OCI-LY7 (cell line): ENCODE results near the gene CPEB1. TPM values are rescaled to one million over a fixed set of nuclear protein-coding genes. Genes with fewer than 3 reads are reported as not detected.

Experiments used
- BruUV-seq: library from RNA; stranded (reverse); fragments of 400-500 nt; replicated peaks from 2 replicates; lab custom pipeline; 2021; lab: Mats Ljungman, UMichigan
- CTCF ChIA-PET: fragments of 300-600 bp; sonication (Branson Sonifier 250); formaldehyde crosslinking; loops from one replicate; lab custom pipeline; 2022; ENCODE audit warnings: antibody characterized with exemption; ENCODE audit not compliant: unreplicated experiment; lab: Charles Lee
- POLR2A ChIA-PET: fragments of 300-600 bp; sonication (Branson Sonifier 250); formaldehyde crosslinking; loops from one replicate; lab custom pipeline; 2022; ENCODE audit warnings: antibody characterized with exemption; lab: Charles Lee
- DNase-seq: peaks from one replicate; pipeline ENCODE4 v3.0.0-alpha.2; 2015; ENCODE audit warnings: low spot score
- H2AFZ ChIP-seq: fragments of 200-600 bp; sonication (generic), shearing (Covaris generic); 2 replicates; pipeline ENCODE4 v1.6.1; 2014; ENCODE audit warnings: mild to moderate bottlenecking, antibody characterized with exemption, low read length, moderate library complexity
- H3K27ac ChIP-seq: fragments of 200-600 bp; sonication (generic); 2 replicates; pipeline ENCODE4 v1.5.1; 2014; ENCODE audit warnings: mixed run types, low read depth, mild to moderate bottlenecking, moderate library complexity, low read length, inconsistent platforms; ENCODE audit not compliant: poor library complexity, severe bottlenecking
- H3K36me3 ChIP-seq: fragments of 200-600 bp; sonication (generic); 2 replicates; pipeline ENCODE4 v1.6.1; 2014; ENCODE audit warnings: mild to moderate bottlenecking, antibody characterized with exemption, low read length, moderate library complexity, mixed read lengths; ENCODE audit not compliant: insufficient read depth
- H3K4me1 ChIP-seq: fragments of 200-600 bp; sonication (generic); 2 replicates; pipeline ENCODE4 v1.5.1; 2014; ENCODE audit warnings: mild to moderate bottlenecking, low read length; ENCODE audit not compliant: insufficient read depth, poor library complexity, severe bottlenecking
- H3K4me2 ChIP-seq: fragments of 200-600 bp; sonication (generic); 2 replicates; pipeline ENCODE4 v1.6.1; 2014; ENCODE audit warnings: mild to moderate bottlenecking, low read length
- H3K4me3 ChIP-seq: fragments of 200-600 bp; sonication (generic); 2 replicates; pipeline ENCODE4 v1.5.1; 2014; ENCODE audit warnings: mild to moderate bottlenecking, low read depth, low read length; ENCODE audit not compliant: poor library complexity, severe bottlenecking
- H3K79me2 ChIP-seq: fragments of 200-600 bp; sonication (generic); 2 replicates; pipeline ENCODE4 v1.6.1; 2016; ENCODE audit warnings: low read depth, mild to moderate bottlenecking, low read length, moderate library complexity, mixed read lengths; ENCODE audit not compliant: insufficient read depth
- H3K9me2 ChIP-seq: fragments of 200-600 bp; sonication (generic); 2 replicates; pipeline ENCODE4 v1.6.1; 2016; ENCODE audit warnings: mild to moderate bottlenecking, low read length, mixed read lengths; ENCODE audit not compliant: insufficient read depth
- H3K9me3 ChIP-seq: fragments of 200-600 bp; sonication (generic); 2 replicates; pipeline ENCODE4 v1.6.1; 2014; ENCODE audit warnings: mild to moderate bottlenecking, mixed run types, low read length, mixed read lengths
- H4K20me1 ChIP-seq: fragments of 200-600 bp; sonication (generic); 2 replicates; pipeline ENCODE4 v1.6.1; 2014; ENCODE audit warnings: mild to moderate bottlenecking, antibody characterized with exemption, low read length, moderate library complexity, mixed read lengths; ENCODE audit not compliant: insufficient read depth
- EZH2phosphoT487 ChIP-seq: fragments of 200-600 bp; sonication (generic); IDR thresholded peaks from 2 replicates; pipeline ENCODE4 v1.6.1; 2018; ENCODE audit warnings: low read depth, borderline replicate concordance, mild to moderate bottlenecking, mixed run types, antibody characterized with exemption, low read length, moderate library complexity, mixed read lengths
- intact Hi-C: fragments of 100-400 bp; cut with micrococcal nuclease; formaldehyde crosslinking; loops from one replicate; pipeline ENCODE4 v1.10.0; 2022; ENCODE audit not compliant: unreplicated experiment
- total RNA-seq, 2 experiments: library from RNA; depleted of rRNA in 1 of 2; stranded (reverse); fragments of >200 nt in 1 of 2; shearing (Covaris generic) in 1 of 2; gene quantifications; 2 replicates each; pipeline ENCODE4 v1.2.3, GENCODE V29; 2014 to 2022
- TF ChIP-seq, protein P1 (sequence below): fragments of 200-600 bp; sonication (generic); conservative IDR thresholded peaks from 2 replicates; pipeline ENCODE4 v1.5.1; 2014; ENCODE audit warnings: mild to moderate bottlenecking, antibody characterized with exemption, low read length, moderate library complexity, mixed read lengths

Gene CPEB1
- total RNA-seq, 2 experiments from 2014 or later = not detected

- no peak for TF ChIP-seq EZH2phosphoT487
- TF ChIP-seq, protein P1, sequence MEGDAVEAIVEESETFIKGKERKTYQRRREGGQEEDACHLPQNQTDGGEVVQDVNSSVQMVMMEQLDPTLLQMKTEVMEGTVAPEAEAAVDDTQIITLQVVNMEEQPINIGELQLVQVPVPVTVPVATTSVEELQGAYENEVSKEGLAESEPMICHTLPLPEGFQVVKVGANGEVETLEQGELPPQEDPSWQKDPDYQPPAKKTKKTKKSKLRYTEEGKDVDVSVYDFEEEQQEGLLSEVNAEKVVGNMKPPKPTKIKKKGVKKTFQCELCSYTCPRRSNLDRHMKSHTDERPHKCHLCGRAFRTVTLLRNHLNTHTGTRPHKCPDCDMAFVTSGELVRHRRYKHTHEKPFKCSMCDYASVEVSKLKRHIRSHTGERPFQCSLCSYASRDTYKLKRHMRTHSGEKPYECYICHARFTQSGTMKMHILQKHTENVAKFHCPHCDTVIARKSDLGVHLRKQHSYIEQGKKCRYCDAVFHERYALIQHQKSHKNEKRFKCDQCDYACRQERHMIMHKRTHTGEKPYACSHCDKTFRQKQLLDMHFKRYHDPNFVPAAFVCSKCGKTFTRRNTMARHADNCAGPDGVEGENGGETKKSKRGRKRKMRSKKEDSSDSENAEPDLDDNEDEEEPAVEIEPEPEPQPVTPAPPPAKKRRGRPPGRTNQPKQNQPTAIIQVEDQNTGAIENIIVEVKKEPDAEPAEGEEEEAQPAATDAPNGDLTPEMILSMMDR = no peak
- Histone ChIP-seq H2AFZ (no peak overlapping the region), H3K9me2 (no peaks in the 10 kb centered on the region), H4K20me1 (no peaks in the 10 kb centered on the region), H3K36me3 (no peaks in the 10 kb centered on the region), H3K4me2 (no peak overlapping the region), H3K4me1 (no peaks in the 10 kb centered on the region), H3K79me2 (no peaks in the 10 kb centered on the region), H3K27ac (no peak overlapping the region), H3K9me3 (no peaks in the 10 kb centered on the region), H3K4me3 (no peak overlapping the region)
- intact Hi-C loops = no loop called here
- ChIA-PET POLR2A (no interaction called here), CTCF (no interaction called here)
- DNase-seq = no peak
- no TSS peak for BruUV-seq
Observed at GRCh38 chr15:82595203-82595602, 52.0 kb downstream of the CPEB1 start.

DNA sequence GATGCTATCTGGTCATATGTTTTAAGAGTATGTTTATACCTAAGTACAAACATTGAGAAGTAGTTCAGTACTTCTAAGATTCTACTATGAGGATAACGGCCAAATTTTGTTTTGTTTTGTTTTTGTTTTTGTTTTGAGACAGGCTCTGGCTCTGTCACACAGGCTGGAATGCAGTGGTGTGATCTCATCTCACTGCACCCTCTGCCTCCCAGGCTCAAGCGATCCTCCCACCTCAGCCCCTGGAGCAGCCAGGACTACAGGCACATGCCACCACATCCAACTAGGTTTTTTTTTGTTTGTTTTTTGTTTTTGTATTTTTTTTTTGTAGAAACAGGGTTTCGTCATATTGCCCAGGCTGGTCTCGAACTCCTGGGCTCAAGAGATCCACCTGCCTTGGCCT, 59.4 kb downstream of the CPEB1 start:
- no TSS peak for BruUV-seq
- Histone ChIP-seq H3K4me3 (no peak overlapping the region), H3K9me3 (no peaks in the 10 kb centered on the region), H3K4me2 (no peak overlapping the region), H3K36me3 (no peaks in the 10 kb centered on the region), H3K4me1 (no peaks in the 10 kb centered on the region), H2AFZ (no peak overlapping the region), H3K79me2 (no peaks in the 10 kb centered on the region), H3K27ac (no peak overlapping the region), H3K9me2 (no peaks in the 10 kb centered on the region), H4K20me1 (no peaks in the 10 kb centered on the region)
- ChIA-PET POLR2A (no interaction called here), CTCF (no interaction called here)
- intact Hi-C loops = no loop called here
- DNase-seq = no peak
- TF ChIP-seq, protein P1 = no peak
- no peak for TF ChIP-seq EZH2phosphoT487

GRCh38 chr15:82585072-82585471, 62.1 kb downstream of the CPEB1 start:
- Histone ChIP-seq H3K9me2 (no peaks in the 10 kb centered on the region; the same call in 1 of the 2 replicates), H3K4me3 (no peak overlapping the region), H3K27ac (no peak overlapping the region), H3K36me3 (no peaks in the 10 kb centered on the region), H3K9me3 (no peaks in the 10 kb centered on the region), H4K20me1 (no peaks in the 10 kb centered on the region), H2AFZ (no peak overlapping the region), H3K4me1 (no peaks in the 10 kb centered on the region), H3K4me2 (no peak overlapping the region), H3K79me2 (no peaks in the 10 kb centered on the region)
- ChIA-PET CTCF (no interaction called here), POLR2A (interaction anchor here (0.6 kb wide), 1 partner anchor 32 kb away, joined by 4 read pairs; no protein-coding TSS in a partner anchor)
- no TSS peak for BruUV-seq
- intact Hi-C loops = no loop called here
- TF ChIP-seq, protein P1 = peak; percentile 32; the same call in 1 of the 2 replicates
- no peak for TF ChIP-seq EZH2phosphoT487
- DNase-seq = no peak
